Trophoblast cell (in vitro differentiated cells and primary cell): ENCODE results near the gene OGT.

Experiments used
- DNase-seq, 2 donors: peaks; one replicate each; pipeline ENCODE4 v3.0.0-alpha.2; 2016
- H2AFZ ChIP-seq: 2 replicates; pipeline ENCODE4 v1.6.1; 2013; ENCODE audit warnings: low read length, moderate library complexity, mild to moderate bottlenecking; ENCODE audit not compliant: insufficient read depth, poor library complexity
- H2AK5ac ChIP-seq: 2 replicates; pipeline ENCODE4 v1.6.1; 2013; ENCODE audit warnings: mild to moderate bottlenecking, low read length
- H2BK120ac ChIP-seq: 2 replicates; pipeline ENCODE4 v1.6.1; 2013; ENCODE audit warnings: low read length, mild to moderate bottlenecking, moderate library complexity; ENCODE audit not compliant: insufficient read depth, poor library complexity
- H2BK12ac ChIP-seq: 2 replicates; pipeline ENCODE4 v1.6.1; 2013; ENCODE audit warnings: mild to moderate bottlenecking, low read length, moderate library complexity
- H2BK5ac ChIP-seq: 2 replicates; pipeline ENCODE4 v1.6.1; 2013; ENCODE audit warnings: low read length, low read depth, moderate library complexity, mild to moderate bottlenecking; ENCODE audit not compliant: poor library complexity
- H3K14ac ChIP-seq: 2 replicates; pipeline ENCODE4 v1.6.1; 2013; ENCODE audit warnings: mild to moderate bottlenecking, low read length
- H3K18ac ChIP-seq: 2 replicates; pipeline ENCODE4 v1.6.1; 2013; ENCODE audit warnings: mild to moderate bottlenecking, low read length
- H3K23ac ChIP-seq: 2 replicates; pipeline ENCODE4 v1.6.1; 2013; ENCODE audit warnings: low read length
- H3K27ac ChIP-seq: 2 replicates; pipeline ENCODE4 v1.5.1; 2013; ENCODE audit warnings: low read depth, mild to moderate bottlenecking, inconsistent platforms, low read length, moderate library complexity
- H3K27me3 ChIP-seq: 2 replicates; pipeline ENCODE4 v1.6.1; 2013; ENCODE audit warnings: inconsistent platforms, mild to moderate bottlenecking, low read length, moderate library complexity; ENCODE audit not compliant: insufficient read depth
- H3K36me3 ChIP-seq, 2 experiments: 1 replicate in 1 of 2; 2 replicates in 1 of 2; pipeline ENCODE4 v1.6.1; 2013; ENCODE audit warnings: low read length in 2 of 2, mild to moderate bottlenecking in 2 of 2, moderate library complexity in 1 of 2; ENCODE audit not compliant: insufficient read depth in 2 of 2, control insufficient read depth in 1 of 2
- H3K4ac ChIP-seq: 2 replicates; pipeline ENCODE4 v1.6.1; 2013; ENCODE audit warnings: low read depth, mild to moderate bottlenecking, low read length, moderate library complexity
- H3K4me1 ChIP-seq, 2 experiments: 1 replicate in 1 of 2; 2 replicates in 1 of 2; pipeline ENCODE4 v1.6.1; 2013; ENCODE audit warnings: low read length in 2 of 2, mild to moderate bottlenecking in 2 of 2, moderate library complexity in 1 of 2; ENCODE audit not compliant: insufficient read depth in 2 of 2, control insufficient read depth in 1 of 2
- H3K4me2 ChIP-seq: 2 replicates; pipeline ENCODE4 v1.6.1; 2013; ENCODE audit warnings: inconsistent platforms, mild to moderate bottlenecking, low read length, moderate library complexity
- H3K4me3 ChIP-seq: 2 replicates; pipeline ENCODE4 v1.5.1; 2013; ENCODE audit warnings: mild to moderate bottlenecking, low read depth, low read length, inconsistent platforms
- H3K79me1 ChIP-seq: one replicate; pipeline ENCODE4 v1.6.1; 2013; ENCODE audit warnings: low read length
- H3K79me2 ChIP-seq: 2 replicates; pipeline ENCODE4 v1.6.1; 2013; ENCODE audit warnings: low read length, mild to moderate bottlenecking; ENCODE audit not compliant: control insufficient read depth, insufficient read depth, poor library complexity
- H3K9ac ChIP-seq: 2 replicates; pipeline ENCODE4 v1.6.1; 2013; ENCODE audit warnings: mild to moderate bottlenecking, low read length
- H3K9me3 ChIP-seq: 2 replicates; pipeline ENCODE4 v1.6.1; 2013; ENCODE audit warnings: low read depth, mild to moderate bottlenecking, control low read depth, inconsistent platforms, low read length; ENCODE audit not compliant: insufficient read depth
- H4K12ac ChIP-seq: 2 replicates; pipeline ENCODE4 v1.6.1; 2013; ENCODE audit warnings: low read depth, mild to moderate bottlenecking, low read length, moderate library complexity
- H4K8ac ChIP-seq: 2 replicates; pipeline ENCODE4 v1.6.1; 2013; ENCODE audit warnings: low read depth, mild to moderate bottlenecking, low read length, moderate library complexity
- H4K91ac ChIP-seq: one replicate; pipeline ENCODE4 v1.6.1; 2013; ENCODE audit warnings: low read depth, mild to moderate bottlenecking, low read length, moderate library complexity
- WGBS: extraction: QIAGEN DNeasy Blood & Tissue Kit; methylation state at CpG from one replicate; pipeline ENCODE4 v1.1.7; 2013; ENCODE audit warnings: missing lambda C conversion rate; ENCODE audit not compliant: insufficient read length, insufficient coverage; ENCODE audit errors: extremely low coverage; 5-methylcytosine and 5-hydroxymethylcytosine counted together

The OGT gene

GRCh38 chrX:71542825-71543224 lies 9.9 kb downstream of the OGT start:
- H2BK12ac ChIP-seq: no peak overlapping the region
- H3K23ac ChIP-seq: no peak overlapping the region
- H4K12ac ChIP-seq: no peak overlapping the region
- H3K36me3 ChIP-seq: peaks cover 16 to 19% of the 10 kb centered on the region in 2 experiments
- H3K4me1 ChIP-seq: no peaks in the 10 kb centered on the region
- H3K4me2 ChIP-seq: no peak overlapping the region
- no peak overlapping the region for H3K4me3 ChIP-seq
- no CpG with 5 or more reads among the region's 2 CpGs for WGBS
- no peak overlapping the region for H3K27ac ChIP-seq
- no peaks in the 10 kb centered on the region for H3K9me3 ChIP-seq
- H4K91ac ChIP-seq: no peak overlapping the region
- no peak overlapping the region for H4K8ac ChIP-seq
- no peak overlapping the region for H2BK5ac ChIP-seq
- H3K79me1 ChIP-seq: no peaks in the 10 kb centered on the region
- no peak overlapping the region for H3K18ac ChIP-seq
- no peak overlapping the region for H2AK5ac ChIP-seq
- no peak overlapping the region for H2BK120ac ChIP-seq
- H3K27me3 ChIP-seq: no peaks in the 10 kb centered on the region
- H3K4ac ChIP-seq: no peak overlapping the region
- DNase-seq: no peak
- peaks cover 3% of the 10 kb centered on the region for H3K79me2 ChIP-seq
- H3K14ac ChIP-seq: no peak overlapping the region
- H2AFZ ChIP-seq: no peak overlapping the region
- no peak overlapping the region for H3K9ac ChIP-seq

GRCh38 chrX:71543316-71543715 lies 10.4 kb downstream of the OGT start:
- no peak overlapping the region for H4K8ac ChIP-seq
- no peak overlapping the region for H3K4me3 ChIP-seq
- no peak overlapping the region for H3K23ac ChIP-seq
- H3K9me3 ChIP-seq: no peaks in the 10 kb centered on the region
- H2AK5ac ChIP-seq: no peak overlapping the region
- no peak overlapping the region for H3K27ac ChIP-seq
- H3K18ac ChIP-seq: no peak overlapping the region
- H3K4me1 ChIP-seq: no peaks in the 10 kb centered on the region
- DNase-seq: peak; percentile 46 to 90
- H2AFZ ChIP-seq: no peak overlapping the region
- no peak overlapping the region for H3K4me2 ChIP-seq
- no peak overlapping the region for H3K14ac ChIP-seq
- H3K27me3 ChIP-seq: no peaks in the 10 kb centered on the region
- H3K9ac ChIP-seq: no peak overlapping the region
- H2BK120ac ChIP-seq: no peak overlapping the region
- no peaks in the 10 kb centered on the region for H3K79me1 ChIP-seq
- H4K12ac ChIP-seq: no peak overlapping the region
- WGBS: no CpG with 5 or more reads among the region's 2 CpGs
- no peak overlapping the region for H2BK12ac ChIP-seq
- no peak overlapping the region for H2BK5ac ChIP-seq
- no peak overlapping the region for H4K91ac ChIP-seq
- peaks cover 15 to 20% of the 10 kb centered on the region in 2 experiments for H3K36me3 ChIP-seq
- H3K4ac ChIP-seq: no peak overlapping the region
- H3K79me2 ChIP-seq: peaks cover 3% of the 10 kb centered on the region

GRCh38 chrX:71545364-71545763 lies 12.5 kb downstream of the OGT start:
- H4K8ac ChIP-seq: no peak overlapping the region
- H3K18ac ChIP-seq: no peak overlapping the region
- peaks cover 16 to 25% of the 10 kb centered on the region in 2 experiments for H3K36me3 ChIP-seq
- peaks cover 0 to 3% of the 10 kb centered on the region in 2 experiments for H3K4me1 ChIP-seq
- H2BK120ac ChIP-seq: no peak overlapping the region
- WGBS: no CpG with 5 or more reads among the region's 7 CpGs
- no peak overlapping the region for H3K9ac ChIP-seq
- no peak overlapping the region for H2BK5ac ChIP-seq
- H3K4me2 ChIP-seq: no peak overlapping the region
- H3K4me3 ChIP-seq: no peak overlapping the region
- H2AFZ ChIP-seq: no peak overlapping the region
- no peak overlapping the region for H3K14ac ChIP-seq
- H3K79me2 ChIP-seq: no peaks in the 10 kb centered on the region
- no peak overlapping the region for H2AK5ac ChIP-seq
- no peak overlapping the region for H3K4ac ChIP-seq
- no peak overlapping the region for H2BK12ac ChIP-seq
- no peak overlapping the region for H4K91ac ChIP-seq
- no peaks in the 10 kb centered on the region for H3K27me3 ChIP-seq
- H3K79me1 ChIP-seq: no peaks in the 10 kb centered on the region
- H3K9me3 ChIP-seq: no peaks in the 10 kb centered on the region
- H4K12ac ChIP-seq: no peak overlapping the region
- DNase-seq: no peak
- no peak overlapping the region for H3K23ac ChIP-seq
- H3K27ac ChIP-seq: no peak overlapping the region

GRCh38 chrX:71546879-71547278 lies 14.0 kb downstream of the OGT start:
- H3K14ac ChIP-seq: no peak overlapping the region
- no peaks in the 10 kb centered on the region for H3K9me3 ChIP-seq
- H3K27ac ChIP-seq: no peak overlapping the region
- H3K36me3 ChIP-seq: peaks cover 17 to 25% of the 10 kb centered on the region in 2 experiments
- H3K4me3 ChIP-seq: no peak overlapping the region
- no peaks in the 10 kb centered on the region for H3K79me2 ChIP-seq
- no peaks in the 10 kb centered on the region for H3K27me3 ChIP-seq
- no peak overlapping the region for H4K12ac ChIP-seq
- no peak overlapping the region for H3K4ac ChIP-seq
- no peaks in the 10 kb centered on the region for H3K79me1 ChIP-seq
- H2AK5ac ChIP-seq: no peak overlapping the region
- no peak overlapping the region for H3K9ac ChIP-seq
- H4K91ac ChIP-seq: no peak overlapping the region
- H2BK12ac ChIP-seq: no peak overlapping the region
- no peak overlapping the region for H3K18ac ChIP-seq
- H2BK120ac ChIP-seq: no peak overlapping the region
- H3K4me1 ChIP-seq: peaks cover 0 to 3% of the 10 kb centered on the region in 2 experiments
- no peak overlapping the region for H4K8ac ChIP-seq
- no peak overlapping the region for H3K4me2 ChIP-seq
- no peak overlapping the region for H2BK5ac ChIP-seq
- no peak for DNase-seq
- WGBS: no CpG with 5 or more reads among the region's 13 CpGs
- no peak overlapping the region for H3K23ac ChIP-seq
- no peak overlapping the region for H2AFZ ChIP-seq
